ENCODE data around the gene PDE4D. TPM values are rescaled to one million over a fixed set of nuclear protein-coding genes. Genes with fewer than 3 reads are reported as not detected.

The PDE4D gene
- total RNA-seq, 1 donor from 2014 or later = 2.3 TPM

DNA sequence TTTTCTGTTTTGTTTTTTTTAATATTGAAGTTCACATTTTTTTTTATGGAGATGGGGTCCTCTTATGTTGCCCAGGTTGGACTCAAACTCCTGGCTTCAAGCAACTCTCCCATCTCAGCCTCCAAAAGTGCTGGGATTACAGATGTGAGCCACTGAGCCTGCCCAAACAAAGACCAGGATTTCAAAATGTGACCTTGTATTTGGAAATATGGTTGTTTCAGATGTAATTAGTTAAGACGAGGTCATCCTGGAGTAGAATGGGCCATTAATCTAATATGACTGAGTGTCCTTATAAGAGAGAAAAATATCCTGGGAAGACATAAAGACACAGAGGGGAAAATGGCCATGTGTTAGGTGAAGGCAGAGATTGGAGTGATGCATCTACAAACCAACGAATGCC lies 970.2 kb downstream of the PDE4D start:
- Histone ChIP-seq H3F3A (ENCODE audit: low read depth) (peaks cover 29% of the 10 kb centered on the region), H3K79me2 (ENCODE audit: low read depth) (no peaks in the 10 kb centered on the region), H3K27me3 (peaks cover 95% of the 10 kb centered on the region), H3K9ac (no peak overlapping the region), H3K4me2 (no peak overlapping the region), H3K36me3 (no peaks in the 10 kb centered on the region), H3K9me3 (ENCODE audit: low read depth) (no peaks in the 10 kb centered on the region), H3K4me3 (no peak overlapping the region), H3K27ac (no peak overlapping the region), H4K20me1 (ENCODE audit: low read depth) (peaks cover 13% of the 10 kb centered on the region), H2AFZ (replicated peaks) (no peak overlapping the region), H3K4me1 (peaks cover 23% of the 10 kb centered on the region)
- Mint-ChIP-seq H3K27me3 (ENCODE audit: insufficient read depth, low read depth) (no peaks in the 10 kb centered on the region), H3K4me3 (no peak overlapping the region), H3K9me3 (no peaks in the 10 kb centered on the region), H3K36me3 (no peaks in the 10 kb centered on the region), H3K4me1 (peaks cover 22% of the 10 kb centered on the region), H3K27ac (no peak overlapping the region)
- no peak for TF ChIP-seq EZH2 (IDR thresholded peaks at IDR 0.05)
- TF ChIP-seq, protein P1, sequence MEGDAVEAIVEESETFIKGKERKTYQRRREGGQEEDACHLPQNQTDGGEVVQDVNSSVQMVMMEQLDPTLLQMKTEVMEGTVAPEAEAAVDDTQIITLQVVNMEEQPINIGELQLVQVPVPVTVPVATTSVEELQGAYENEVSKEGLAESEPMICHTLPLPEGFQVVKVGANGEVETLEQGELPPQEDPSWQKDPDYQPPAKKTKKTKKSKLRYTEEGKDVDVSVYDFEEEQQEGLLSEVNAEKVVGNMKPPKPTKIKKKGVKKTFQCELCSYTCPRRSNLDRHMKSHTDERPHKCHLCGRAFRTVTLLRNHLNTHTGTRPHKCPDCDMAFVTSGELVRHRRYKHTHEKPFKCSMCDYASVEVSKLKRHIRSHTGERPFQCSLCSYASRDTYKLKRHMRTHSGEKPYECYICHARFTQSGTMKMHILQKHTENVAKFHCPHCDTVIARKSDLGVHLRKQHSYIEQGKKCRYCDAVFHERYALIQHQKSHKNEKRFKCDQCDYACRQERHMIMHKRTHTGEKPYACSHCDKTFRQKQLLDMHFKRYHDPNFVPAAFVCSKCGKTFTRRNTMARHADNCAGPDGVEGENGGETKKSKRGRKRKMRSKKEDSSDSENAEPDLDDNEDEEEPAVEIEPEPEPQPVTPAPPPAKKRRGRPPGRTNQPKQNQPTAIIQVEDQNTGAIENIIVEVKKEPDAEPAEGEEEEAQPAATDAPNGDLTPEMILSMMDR (IDR thresholded peaks at IDR 0.05) = no peak
- no peak for TF ChIP-seq EZH2phosphoT487 (IDR thresholded peaks at IDR 0.05)
- no peak for DNase-seq (ENCODE audit: low spot score)

DNA sequence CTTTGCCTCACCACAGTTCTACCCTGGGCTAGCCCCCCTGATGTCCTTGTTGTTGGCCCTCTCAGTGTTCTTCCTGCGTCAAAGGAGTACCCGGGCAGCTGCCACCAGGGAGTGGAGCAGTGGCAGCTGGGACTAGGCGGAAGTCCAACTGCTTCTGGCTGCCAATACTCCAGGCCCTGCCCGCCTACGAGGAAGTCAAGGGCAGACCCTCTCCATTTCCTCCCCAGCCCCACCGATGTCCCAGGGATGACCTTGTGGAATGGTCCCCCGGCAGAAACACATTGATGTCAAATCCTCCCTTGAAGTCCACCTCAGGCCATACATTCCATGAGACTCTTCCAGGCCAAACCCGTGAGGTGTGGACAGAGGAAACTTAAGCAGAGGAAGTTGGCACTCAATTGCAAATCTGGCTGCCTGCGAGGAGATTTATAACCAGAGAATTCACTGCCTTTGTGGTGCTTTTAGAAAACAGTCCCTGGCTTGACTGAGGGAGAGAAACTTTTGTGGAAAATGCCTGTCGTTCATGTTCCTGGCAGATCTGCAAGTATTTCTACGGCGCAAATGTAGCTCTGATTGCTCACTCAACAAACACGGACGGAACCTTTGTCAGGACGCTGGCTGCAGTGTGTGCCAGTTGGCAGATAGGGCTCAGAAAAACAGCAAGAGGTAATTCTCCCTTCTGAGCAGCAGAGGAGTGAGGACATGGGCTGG lies 970.9 kb downstream of the PDE4D start:
- no peaks in the 10 kb centered on the region for H3K36me3 Mint-ChIP-seq
- no peak for DNase-seq (ENCODE audit: low spot score)
- H4K20me1 ChIP-seq (ENCODE audit: low read depth) = peaks cover 13% of the 10 kb centered on the region
- peaks cover 22% of the 10 kb centered on the region for H3K4me1 Mint-ChIP-seq
- peaks cover 29% of the 10 kb centered on the region for H3F3A ChIP-seq (ENCODE audit: low read depth)
- no peak overlapping the region for H3K9ac ChIP-seq
- no peak overlapping the region for H3K4me3 Mint-ChIP-seq
- no peak overlapping the region for H3K4me2 ChIP-seq
- no peaks in the 10 kb centered on the region for H3K9me3 Mint-ChIP-seq
- no peak overlapping the region for H3K27ac ChIP-seq
- peaks cover 91% of the 10 kb centered on the region for H3K27me3 ChIP-seq
- H3K27me3 Mint-ChIP-seq (ENCODE audit: insufficient read depth, low read depth) = no peaks in the 10 kb centered on the region
- H3K27ac Mint-ChIP-seq = no peak overlapping the region
- no peak overlapping the region for H3K4me3 ChIP-seq
- H3K9me3 ChIP-seq (ENCODE audit: low read depth) = no peaks in the 10 kb centered on the region
- TF ChIP-seq EZH2 (IDR thresholded peaks at IDR 0.05) (no peak), EZH2phosphoT487 (IDR thresholded peaks at IDR 0.05) (no peak)
- TF ChIP-seq, protein P1 (IDR thresholded peaks at IDR 0.05) = no peak
- H3K79me2 ChIP-seq (ENCODE audit: low read depth) = no peaks in the 10 kb centered on the region
- H3K4me1 ChIP-seq = peaks cover 23% of the 10 kb centered on the region
- H3K36me3 ChIP-seq = no peaks in the 10 kb centered on the region
- no peak overlapping the region for H2AFZ ChIP-seq (replicated peaks)

DNA sequence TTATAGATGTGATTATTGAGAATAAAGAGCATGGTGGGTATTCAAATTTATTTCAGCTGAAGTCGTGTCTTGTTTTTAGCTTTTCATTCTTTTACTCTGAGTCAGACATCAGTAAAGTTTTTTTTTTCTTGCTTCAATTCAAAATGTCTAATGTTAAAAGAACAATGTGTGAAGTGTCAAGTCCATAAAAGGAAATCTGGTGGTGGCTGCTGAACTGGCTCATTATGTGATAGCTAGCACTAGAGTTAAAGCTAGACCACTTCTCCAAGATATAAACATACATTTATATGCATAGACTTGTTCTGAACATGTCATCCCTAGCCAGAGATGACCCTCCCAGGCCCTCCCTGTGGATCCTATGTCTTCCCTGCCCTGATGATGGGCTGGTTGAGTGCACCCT lies 972.4 kb downstream of the PDE4D start:
- H3K9me3 ChIP-seq (ENCODE audit: low read depth) = no peaks in the 10 kb centered on the region
- peaks cover 11% of the 10 kb centered on the region for H4K20me1 ChIP-seq (ENCODE audit: low read depth)
- Mint-ChIP-seq H3K27me3 (ENCODE audit: insufficient read depth, low read depth) (no peaks in the 10 kb centered on the region), H3K36me3 (no peaks in the 10 kb centered on the region), H3K27ac (no peak overlapping the region), H3K4me1 (peaks cover 11% of the 10 kb centered on the region), H3K4me3 (no peak overlapping the region), H3K9me3 (no peaks in the 10 kb centered on the region)
- no peak overlapping the region for H3K9ac ChIP-seq
- H3K36me3 ChIP-seq = no peaks in the 10 kb centered on the region
- TF ChIP-seq, protein P1 (IDR thresholded peaks at IDR 0.05) = no peak
- no peak for TF ChIP-seq EZH2 (IDR thresholded peaks at IDR 0.05)
- no peak for TF ChIP-seq EZH2phosphoT487 (IDR thresholded peaks at IDR 0.05)
- DNase-seq (ENCODE audit: low spot score) = no peak
- peaks cover 20% of the 10 kb centered on the region for H3K4me1 ChIP-seq
- no peak overlapping the region for H3K27ac ChIP-seq
- H3K4me3 ChIP-seq = no peak overlapping the region
- H2AFZ ChIP-seq (replicated peaks) = no peak overlapping the region
- no peak overlapping the region for H3K4me2 ChIP-seq
- peaks cover 25% of the 10 kb centered on the region for H3F3A ChIP-seq (ENCODE audit: low read depth)
- no peaks in the 10 kb centered on the region for H3K79me2 ChIP-seq (ENCODE audit: low read depth)
- H3K27me3 ChIP-seq = peaks cover 86% of the 10 kb centered on the region

All from neural progenitor cell (in vitro differentiated cells).